Pancreas (tissue), 10 donors: ENCODE results near the gene EMILIN1. TPM values are rescaled to one million over a fixed set of nuclear protein-coding genes. Genes with fewer than 3 reads are reported as not detected.

Experiments used
- ATAC-seq, 4 donors: fragments of 200-7000 bp; cut with Tn5 transposase; one replicate each; pipeline versions ENCODE4 v1.8.0 to v1.9.1; 2020; ENCODE audit warnings: mild to moderate bottlenecking in 4 of 4, moderate library complexity in 4 of 4
- DNase-seq, 6 donors: peaks; one replicate each; pipeline ENCODE4 v3.0.0-alpha.2; 2020
- FAIRE-seq: peaks from 2 replicates; lab custom pipeline; 2012; peaks lifted over from hg19 to GRCh38; lab: Jason Lieb, UNC
- H3K27ac ChIP-seq, 4 donors: fragments of 200-600 bp; sonication (generic); 1 replicate in 3 of 4; 2 replicates in 1 of 4; pipeline versions ENCODE4 v1.5.0 to v1.8.0; 2020
- H3K27me3 ChIP-seq, 4 donors: fragments of 200-600 bp; one replicate each; pipeline ENCODE4 v1.8.0; 2021
- H3K36me3 ChIP-seq, 3 donors: fragments of 200-600 bp; sonication (generic) in 1 of 3; one replicate each; pipeline versions ENCODE4 v1.5.0 to v1.8.0; 2020 to 2021
- H3K4me1 ChIP-seq, 3 donors: fragments of 200-600 bp; one replicate each; pipeline ENCODE4 v1.8.0; 2021
- H3K4me3 ChIP-seq, 4 donors: fragments of 200-600 bp; sonication (generic) in 2 of 4; one replicate each; pipeline versions ENCODE4 v1.5.0 to v1.8.0; 2020 to 2021
- H3K9me3 ChIP-seq, 4 donors: fragments of 200-600 bp; one replicate each; pipeline ENCODE4 v1.8.0; 2021
- CTCF ChIP-seq, 4 donors: fragments of 200-600 bp; sonication (generic) in 3 of 4; IDR thresholded peaks; one replicate each; pipeline versions ENCODE4 v1.5.0 to v1.8.0; 2021; ENCODE audit warnings: antibody characterized with exemption in 4 of 4
- WGBS, 2 donors: extraction: QIAGEN DNeasy Blood & Tissue Kit; methylation state at CpG; one replicate each; pipeline ENCODE4 v1.1.7; 2013; 5-methylcytosine and 5-hydroxymethylcytosine counted together
- intact Hi-C, 3 donors: fragments of 100-400 bp; cut with DNase I; formaldehyde crosslinking; loops; one replicate each; pipeline versions ENCODE4 v1.11.1 to v1.14.2; 2022
- polyA plus RNA-seq, 2 donors: library from polyadenylated mRNA; stranded (reverse); fragments of 200-250 nt; gene quantifications; one replicate each; pipeline ENCODE4 v1.2.3, GENCODE V29; 2013
- total RNA-seq, 6 donors: library from RNA; stranded (reverse); fragmentation: NEBNext Ultra II Directional in 4 of 6; extraction: Animal tissue kit (Norgen Biotek cat#: 25700) in 4 of 6; gene quantifications; one replicate each; pipeline versions ENCODE4 v1.2.1 to v1.2.4, GENCODE V29; 2021 to 2023
- donor health status: healthy with polysubstance abuse.
- donor health status: DM: no; HTN: no; CAD: no; lungs with moderate emphysema.
- donor health status: DM: no; HTN: no; CAD: no.
- donor health status: control.
- donor health status: control.
- donor health status: Bipolar disorder and iron deficiency.
- donor health status: DM: yes; HTN: yes; CAD: no.
- donor health status: DM: no; HTN: no; CAD: no.
- donor health status: DM: no; HTN: no; CAD: no.
- donor health status: DM: yes; HTN: yes; CAD: no.

The EMILIN1 gene
- total and polyA plus RNA-seq, 8 donors: 2.6 to 47.1 (median 7.3) TPM

- Histone ChIP-seq H3K4me1 (peaks cover 0 to 18% (median 0%) of the 10 kb centered on the region in 3 donors), H3K9me3 (no peaks in the 10 kb centered on the region), H3K4me3 (no peak overlapping the region), H3K36me3 (no peaks in the 10 kb centered on the region), H3K27ac (no peak overlapping the region), H3K27me3 (no peaks in the 10 kb centered on the region)
- WGBS, 2 donors: 81 to 84% methylated on average over 25 to 27 of the region's 27 CpGs
- FAIRE-seq (no peak), DNase-seq (peak in 1 of 6 donors; percentile 68), ATAC-seq (no peak)
- intact Hi-C loops: loop anchor here in 1 of 3 donors (10.0 kb wide), 1 partner anchor 118 kb away; no protein-coding TSS in a partner anchor
- TF ChIP-seq CTCF (IDR thresholded peaks at IDR 0.05): no peak
Measured at GRCh38 chr2:27082773-27083409, 4.5 kb downstream of the EMILIN1 start.

- Histone ChIP-seq H3K4me1 (peaks cover 0 to 18% (median 0%) of the 10 kb centered on the region in 3 donors), H3K4me3 (no peak overlapping the region), H3K27me3 (no peaks in the 10 kb centered on the region), H3K27ac (no peak overlapping the region), H3K36me3 (no peaks in the 10 kb centered on the region), H3K9me3 (no peaks in the 10 kb centered on the region)
- peak in 1 of 6 donors; percentile 70 for DNase-seq
- ATAC-seq: no peak
- 78 to 80% methylated on average over 20 of the region's 20 CpGs for WGBS, 2 donors
- no peak for FAIRE-seq
- TF ChIP-seq CTCF (IDR thresholded peaks at IDR 0.05): no peak
- intact Hi-C loops: loop anchor here in 1 of 3 donors (10.0 kb wide), 1 partner anchor 119 kb away; no protein-coding TSS in a partner anchor
Measured at GRCh38 chr2:27083410-27084296, 5.2 kb downstream of the EMILIN1 start.

GRCh38 chr2:27084297-27085061 lies 6.1 kb downstream of the EMILIN1 start:
- intact Hi-C loops: loop anchor here in 1 of 3 donors (10.0 kb wide), 1 partner anchor 120 kb away; no protein-coding TSS in a partner anchor
- peaks cover 0 to 18% (median 0%) of the 10 kb centered on the region in 3 donors for H3K4me1 ChIP-seq
- H3K4me3 ChIP-seq: no peak overlapping the region
- ATAC-seq: no peak
- no peaks in the 10 kb centered on the region for H3K27me3 ChIP-seq
- H3K9me3 ChIP-seq: no peaks in the 10 kb centered on the region
- TF ChIP-seq CTCF (IDR thresholded peaks at IDR 0.05): no peak
- no peak overlapping the region for H3K27ac ChIP-seq
- 82 to 86% methylated on average over 6 of the region's 6 CpGs for WGBS, 2 donors
- no peaks in the 10 kb centered on the region for H3K36me3 ChIP-seq
- FAIRE-seq: no peak
- peak in 1 of 6 donors; percentile 63 for DNase-seq

- DNase-seq: peak in 1 of 6 donors; percentile 65
- H3K27me3 ChIP-seq: no peaks in the 10 kb centered on the region
- no peak for ATAC-seq
- intact Hi-C loops: loop anchor here in 1 of 3 donors (10.0 kb wide), 1 partner anchor 120 kb away; no protein-coding TSS in a partner anchor
- H3K4me1 ChIP-seq: peaks cover 0 to 18% (median 0%) of the 10 kb centered on the region in 3 donors
- TF ChIP-seq CTCF (IDR thresholded peaks at IDR 0.05): no peak
- no peaks in the 10 kb centered on the region for H3K9me3 ChIP-seq
- no peaks in the 10 kb centered on the region for H3K36me3 ChIP-seq
- peak overlapping the region in 3 of 4 donors; percentile 66 to 83 (median 79) for H3K27ac ChIP-seq
- FAIRE-seq: no peak
- H3K4me3 ChIP-seq: peak overlapping the region in 3 of 4 donors; percentile 50 to 73 (median 58)
- 53 to 57% methylated on average over 10 of the region's 10 CpGs for WGBS, 2 donors
Measured at GRCh38 chr2:27085062-27085672, 6.8 kb downstream of the EMILIN1 start.
